HepG2 (cell line): Measurements from ENCODE around the gene PRPF18.

Experiments
- BRF2 ChIP-seq: sonication (generic); formaldehyde crosslinking; IDR thresholded peaks from 2 replicates; pipeline ENCODE4 v1.8.1; 2022; ENCODE audit warnings: mild to moderate bottlenecking, missing genetic modification reagents
- CTCF ChIP-seq: sonication (generic); formaldehyde crosslinking; IDR thresholded peaks from 2 replicates; pipeline ENCODE4 v1.5.0; 2020; ENCODE audit warnings: mild to moderate bottlenecking, missing genetic modification reagents, moderate library complexity
- MED1 ChIP-seq: sonication (generic); formaldehyde crosslinking; IDR thresholded peaks from 2 replicates; pipeline ENCODE4 v1.4.0; 2020; ENCODE audit warnings: missing genetic modification reagents
- PRDM10 ChIP-seq: sonication (generic); formaldehyde crosslinking; IDR thresholded peaks from 2 replicates; pipeline ENCODE4 v1.4.0; 2020; ENCODE audit warnings: low read depth, missing genetic modification reagents
- PRDM15 ChIP-seq: sonication (generic); formaldehyde crosslinking; IDR thresholded peaks from 2 replicates; pipeline ENCODE4 v1.4.0; 2020; ENCODE audit warnings: missing genetic modification reagents
- SOX6 ChIP-seq, 2 experiments: fragments of 450-650 bp in 1 of 2; sonication (generic) in 1 of 2; formaldehyde crosslinking in 1 of 2; IDR thresholded peaks; 2 replicates each; pipeline versions ENCODE4 v1.4.0 to v1.6.1; 2017 to 2020; ENCODE audit warnings: antibody characterized with exemption in 1 of 2, mild to moderate bottlenecking in 1 of 2, missing genetic modification reagents in 1 of 2
- ZFP91 ChIP-seq: sonication (generic); formaldehyde crosslinking; IDR thresholded peaks from 2 replicates; pipeline ENCODE4 v1.9.0; 2022; ENCODE audit warnings: missing genetic modification reagents, mild to moderate bottlenecking, borderline replicate concordance
- ZNF260 ChIP-seq: sonication (generic); formaldehyde crosslinking; IDR thresholded peaks from 2 replicates; pipeline ENCODE4 v1.4.0; 2020; ENCODE audit warnings: missing genetic modification reagents, low read depth, mild to moderate bottlenecking, borderline replicate concordance

GRCh38 chr10:13632884-13633440, 46.2 kb downstream of the PRPF18 start:
- no peak for TF ChIP-seq SOX6 (IDR thresholded peaks at IDR 0.05)
- no peak for TF ChIP-seq SOX6 (CRISPR knock-in tag; IDR thresholded peaks at IDR 0.05)
- TF ChIP-seq CTCF (CRISPR knock-in tag), result no peak
- TF ChIP-seq BRF2 (CRISPR knock-in tag), result no peak
- no peak for TF ChIP-seq MED1
- TF ChIP-seq PRDM15 (CRISPR knock-in tag), result no peak
- no peak for TF ChIP-seq ZFP91 (CRISPR knock-in tag)
- no peak for TF ChIP-seq ZNF260 (CRISPR knock-in tag)
- TF ChIP-seq PRDM10, result no peak
